Skin epidermis (tissue), 12 donors: Measurements from ENCODE around the gene STRN.
"Not testable (repeated sequence)": the region's sequence is repeated elsewhere in the genome, so short reads cannot be mapped to it uniquely, and the experiment has no call there.

Experiments used
- H3K27ac ChIP-seq, 21 experiments: fragments of 200-600 bp; sonication (generic) in 11 of 21; one replicate each; pipeline ENCODE4 v1.5.0; 2020; ENCODE audit warnings: mild to moderate bottlenecking in 3 of 21, inconsistent platforms in 2 of 21, moderate library complexity in 2 of 21
- H3K4me3 ChIP-seq, 7 experiments: fragments of 200-600 bp; sonication (generic) in 2 of 7; one replicate each; pipeline ENCODE4 v1.5.0; 2020; ENCODE audit warnings: inconsistent platforms in 2 of 7, mild to moderate bottlenecking in 2 of 7, moderate library complexity in 1 of 7

The STRN gene, protein sequence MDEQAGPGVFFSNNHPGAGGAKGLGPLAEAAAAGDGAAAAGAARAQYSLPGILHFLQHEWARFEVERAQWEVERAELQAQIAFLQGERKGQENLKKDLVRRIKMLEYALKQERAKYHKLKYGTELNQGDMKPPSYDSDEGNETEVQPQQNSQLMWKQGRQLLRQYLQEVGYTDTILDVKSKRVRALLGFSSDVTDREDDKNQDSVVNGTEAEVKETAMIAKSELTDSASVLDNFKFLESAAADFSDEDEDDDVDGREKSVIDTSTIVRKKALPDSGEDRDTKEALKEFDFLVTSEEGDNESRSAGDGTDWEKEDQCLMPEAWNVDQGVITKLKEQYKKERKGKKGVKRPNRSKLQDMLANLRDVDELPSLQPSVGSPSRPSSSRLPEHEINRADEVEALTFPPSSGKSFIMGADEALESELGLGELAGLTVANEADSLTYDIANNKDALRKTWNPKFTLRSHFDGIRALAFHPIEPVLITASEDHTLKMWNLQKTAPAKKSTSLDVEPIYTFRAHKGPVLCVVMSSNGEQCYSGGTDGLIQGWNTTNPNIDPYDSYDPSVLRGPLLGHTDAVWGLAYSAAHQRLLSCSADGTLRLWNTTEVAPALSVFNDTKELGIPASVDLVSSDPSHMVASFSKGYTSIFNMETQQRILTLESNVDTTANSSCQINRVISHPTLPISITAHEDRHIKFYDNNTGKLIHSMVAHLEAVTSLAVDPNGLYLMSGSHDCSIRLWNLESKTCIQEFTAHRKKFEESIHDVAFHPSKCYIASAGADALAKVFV

DNA sequence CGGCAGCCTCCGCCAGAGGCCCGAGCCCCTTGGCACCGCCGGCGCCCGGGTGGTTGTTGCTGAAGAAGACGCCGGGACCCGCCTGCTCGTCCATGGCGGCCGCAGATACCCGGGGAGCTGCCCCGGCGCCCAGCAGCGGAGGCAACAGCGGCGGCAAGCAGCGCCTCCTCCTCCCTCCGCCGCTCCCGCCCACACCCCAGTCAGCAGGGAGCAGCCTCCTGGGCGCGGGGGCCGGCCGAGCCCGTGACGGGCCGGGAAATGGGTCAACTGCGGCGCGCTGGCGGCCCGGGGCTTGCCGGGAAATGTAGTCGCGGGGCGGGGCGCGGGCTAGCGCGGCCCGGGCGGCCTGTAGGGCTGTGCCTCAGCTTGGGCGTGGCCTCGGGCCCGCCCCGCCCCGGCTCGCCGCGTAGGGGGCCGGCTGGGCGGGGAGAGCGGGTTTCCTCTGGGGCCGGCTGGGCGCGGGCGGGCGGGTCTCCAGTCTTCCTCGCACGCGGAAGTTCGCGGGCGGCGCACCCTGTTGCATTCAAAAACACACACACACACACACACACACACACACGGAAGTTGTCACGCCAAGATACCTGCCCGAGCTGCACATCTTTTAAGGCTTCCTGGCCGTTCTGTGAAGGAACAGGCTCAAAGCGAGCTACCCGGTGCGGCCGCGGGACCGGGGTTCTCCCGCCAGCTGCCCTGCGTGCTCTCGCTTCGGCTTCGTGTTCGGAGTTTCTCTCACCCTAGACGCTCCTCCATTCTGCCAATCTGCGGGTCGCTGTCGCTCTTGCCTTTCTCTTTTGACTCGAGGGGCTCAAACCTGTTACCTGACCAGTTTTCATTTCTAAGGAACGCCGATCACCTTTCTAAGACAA is at the start of gene STRN:
Gene STRN, minus strand, starts transcription at position 167 of the 866 bp plus-strand sequence. Its CDS starts 73 bp downstream, at position 94.
- H3K4me3 ChIP-seq = peak within 1 kb of the TSS; percentile 61 to 99 (median 95)
- peak within 1 kb of the TSS; percentile 87 to 99 (median 95) for H3K27ac ChIP-seq

DNA sequence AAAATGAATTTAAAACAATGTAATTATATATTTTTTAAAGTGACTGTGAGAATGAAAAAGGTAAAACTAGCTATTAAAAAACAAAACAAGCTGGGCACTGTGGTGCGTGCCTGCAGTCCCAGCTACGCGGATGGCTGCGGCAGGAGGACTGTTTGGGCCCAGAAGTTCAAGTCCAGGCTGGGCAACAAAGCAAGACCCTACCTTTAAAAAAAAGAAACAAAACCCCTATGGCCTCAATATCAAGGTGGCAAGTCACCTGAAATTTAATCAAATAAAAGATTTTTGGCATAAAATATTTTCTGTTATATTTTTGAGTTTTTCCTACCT is 46.9 kb upstream of the STRN start:
- Histone ChIP-seq H3K4me3 (no peak overlapping the region), H3K27ac (no peak overlapping the region)

- Histone ChIP-seq H3K4me3 (no peak overlapping the region), H3K27ac (no peak overlapping the region)
Measured at GRCh38 chr2:37011130-37011529, 44.8 kb upstream of the STRN start.

GRCh38 chr2:37005118-37005868 is 39.0 kb upstream of the STRN start:
- Histone ChIP-seq H3K27ac (no peak overlapping the region), H3K4me3 (no peak overlapping the region)

- no peak overlapping the region for H3K4me3 ChIP-seq
- H3K27ac ChIP-seq = no peak overlapping the region
Measured at GRCh38 chr2:37000988-37001556, 34.7 kb upstream of the STRN start.

DNA sequence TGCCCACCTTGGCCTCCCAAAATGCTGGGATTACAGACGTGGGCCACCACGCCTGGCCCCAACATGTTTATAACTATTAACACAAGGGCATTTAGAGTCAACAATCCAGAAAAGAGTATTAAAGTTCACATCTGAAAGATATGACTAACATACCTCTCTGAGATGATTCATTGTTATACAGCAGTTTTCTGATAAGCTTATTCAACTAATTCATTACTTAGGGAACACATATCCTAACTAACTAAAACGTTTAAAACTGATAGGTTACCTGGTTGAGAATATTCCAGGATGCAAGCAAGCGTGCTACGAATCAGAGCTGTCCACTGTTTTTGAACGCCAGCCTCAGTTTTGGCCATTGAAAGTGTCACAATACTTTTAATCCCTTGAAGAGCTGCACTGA is 34.0 kb upstream of the STRN start:
- Histone ChIP-seq H3K4me3 (no peak overlapping the region), H3K27ac (no peak overlapping the region)

DNA sequence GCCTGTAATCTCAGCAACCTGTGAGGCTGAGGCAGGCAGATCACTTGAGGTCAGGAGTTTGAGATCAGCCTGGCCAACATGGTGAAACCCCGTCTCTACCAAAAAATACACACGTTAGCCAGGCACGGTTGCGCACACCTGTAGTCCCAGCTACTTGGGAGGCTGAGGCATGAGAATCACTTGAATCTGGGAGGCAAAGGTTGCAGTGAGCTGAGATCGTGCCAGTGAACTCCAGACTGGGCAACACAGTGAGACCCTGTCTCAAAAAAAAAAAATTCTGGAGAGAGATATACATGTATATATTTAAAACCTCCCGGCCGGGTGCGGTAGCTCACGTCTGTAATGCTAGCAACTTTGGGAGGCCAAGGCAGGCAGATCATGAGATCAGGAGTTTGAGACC is 33.1 kb upstream of the STRN start:
- not testable (repeated sequence) for H3K4me3 ChIP-seq, H3K27ac ChIP-seq

DNA sequence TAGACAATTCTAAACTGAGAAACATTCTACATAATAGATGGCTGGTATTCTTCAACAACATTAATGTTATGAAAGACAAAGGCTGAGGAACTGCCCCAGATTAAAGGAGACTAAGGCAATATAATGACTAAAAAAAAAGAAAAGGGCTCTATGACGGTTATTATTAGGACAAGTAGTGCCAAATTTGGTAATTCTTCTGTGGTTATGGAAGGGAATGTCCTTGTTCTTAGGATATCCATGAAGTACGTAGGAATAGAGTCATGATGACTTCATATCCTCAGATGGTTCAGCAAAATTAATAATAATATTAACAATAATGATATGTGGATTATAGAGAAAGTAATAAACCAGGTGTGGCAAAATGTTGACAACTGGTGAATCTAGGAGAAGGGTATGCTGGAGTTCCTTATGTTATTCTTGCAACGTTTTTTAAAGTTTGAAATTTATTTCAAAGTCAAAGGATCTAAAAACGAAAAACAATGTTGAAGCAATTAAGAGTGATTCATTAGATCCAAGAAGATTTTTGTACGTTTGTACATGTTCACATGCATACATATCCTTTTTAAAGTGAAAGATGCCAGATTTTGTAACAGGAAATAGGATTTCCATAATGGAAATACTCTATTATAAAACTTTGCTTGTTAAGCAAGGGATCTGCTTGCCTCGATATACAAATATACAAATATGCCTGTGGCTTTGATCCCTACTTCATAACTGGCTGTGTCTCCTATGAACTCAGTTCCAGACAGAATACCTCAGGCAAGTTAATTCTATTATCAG is 27.7 kb upstream of the STRN start:
- no peak overlapping the region for H3K4me3 ChIP-seq
- H3K27ac ChIP-seq = no peak overlapping the region

GRCh38 chr2:36988008-36988407 is 21.7 kb upstream of the STRN start:
- Histone ChIP-seq H3K27ac (no peak overlapping the region), H3K4me3 (no peak overlapping the region)

GRCh38 chr2:36982467-36982866 is 16.1 kb upstream of the STRN start:
- H3K27ac ChIP-seq = no peak overlapping the region
- H3K4me3 ChIP-seq = no peak overlapping the region

DNA sequence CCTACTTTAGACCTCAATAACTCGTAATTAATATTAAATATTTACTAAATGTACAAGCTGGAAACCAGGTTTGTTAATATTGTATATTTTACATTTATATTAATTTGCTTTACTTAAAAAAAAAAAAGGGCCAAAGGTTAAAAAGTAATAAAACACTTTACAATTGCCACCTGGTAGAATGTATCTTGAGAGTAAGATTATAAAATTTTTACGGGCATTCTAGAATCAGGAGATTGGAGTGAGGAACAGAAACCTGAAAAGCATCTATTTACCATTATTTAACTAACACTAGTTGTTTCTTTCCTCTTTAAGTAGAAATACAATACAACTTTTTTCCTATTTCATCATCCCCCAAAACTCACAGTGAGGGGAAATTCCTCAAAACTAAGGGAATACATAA is 15.6 kb upstream of the STRN start:
- Histone ChIP-seq H3K4me3 (no peak overlapping the region), H3K27ac (no peak overlapping the region)

DNA sequence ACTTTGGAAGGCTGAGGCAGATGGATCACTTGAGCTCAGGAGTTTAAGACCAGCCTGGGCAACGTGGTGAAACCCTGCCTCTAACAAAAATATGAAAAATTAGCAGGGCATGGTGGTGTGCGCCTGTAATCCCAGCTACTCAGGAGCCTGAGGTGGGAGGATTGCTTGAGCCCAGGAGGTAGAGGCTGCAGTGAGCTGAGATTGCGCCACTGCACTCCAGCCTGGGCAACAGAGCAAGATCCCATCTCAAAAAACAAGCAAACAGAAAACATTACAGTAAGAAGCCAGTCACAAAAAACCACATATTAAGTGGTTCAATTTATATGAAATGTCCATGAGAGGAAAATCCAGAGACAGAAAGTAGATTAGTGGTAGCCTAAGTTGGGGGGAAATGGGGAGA is 12.7 kb upstream of the STRN start:
- H3K4me3 ChIP-seq, H3K27ac ChIP-seq: not testable (repeated sequence)

DNA sequence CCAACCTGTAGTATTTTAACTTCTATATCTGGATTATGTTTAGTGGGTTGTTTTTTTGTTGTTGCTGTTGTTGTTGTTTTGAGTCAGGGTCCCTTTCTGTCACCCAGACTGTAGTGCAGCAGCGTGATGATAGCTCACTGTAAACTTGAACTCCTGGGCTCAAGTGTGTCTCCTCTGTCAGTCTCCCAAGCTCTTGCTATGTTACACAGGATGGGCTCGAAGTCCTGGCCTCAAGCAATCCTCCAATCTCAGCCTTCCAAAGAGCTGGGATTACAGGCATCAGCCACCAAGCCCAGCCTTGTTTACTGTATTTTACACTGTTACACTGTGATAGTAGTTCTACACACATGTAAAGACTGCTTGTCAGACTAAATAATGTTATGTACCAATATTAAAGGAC is 9.7 kb upstream of the STRN start:
- Histone ChIP-seq H3K27ac (no peak overlapping the region), H3K4me3 (no peak overlapping the region)

GRCh38 chr2:36975306-36975705 is 9.0 kb upstream of the STRN start:
- Histone ChIP-seq H3K27ac (no peak overlapping the region), H3K4me3 (no peak overlapping the region)

- H3K4me3 ChIP-seq = no peak overlapping the region
- H3K27ac ChIP-seq = no peak overlapping the region
Measured at GRCh38 chr2:36973320-36973719, 7.0 kb upstream of the STRN start.

DNA sequence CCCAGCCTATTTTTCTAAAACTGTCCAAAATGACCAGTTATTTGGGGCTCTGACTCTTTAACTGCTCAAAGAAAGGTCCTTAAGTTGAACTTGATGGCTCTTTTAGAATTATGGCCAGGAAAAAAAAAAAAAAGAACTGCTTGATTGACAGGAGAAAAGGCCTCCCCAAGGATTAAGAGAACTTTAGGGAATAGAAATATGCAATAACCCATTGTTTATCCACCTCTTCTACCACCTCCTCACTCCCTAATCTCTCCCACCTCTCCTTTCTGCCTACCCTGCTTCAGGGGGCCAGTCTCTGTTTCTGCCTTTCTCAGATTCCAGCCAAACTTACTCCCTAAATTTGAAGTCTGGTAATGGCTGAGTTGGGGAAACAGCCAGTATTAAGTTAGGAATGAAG is 5.7 kb upstream of the STRN start:
- no peak overlapping the region for H3K4me3 ChIP-seq

DNA sequence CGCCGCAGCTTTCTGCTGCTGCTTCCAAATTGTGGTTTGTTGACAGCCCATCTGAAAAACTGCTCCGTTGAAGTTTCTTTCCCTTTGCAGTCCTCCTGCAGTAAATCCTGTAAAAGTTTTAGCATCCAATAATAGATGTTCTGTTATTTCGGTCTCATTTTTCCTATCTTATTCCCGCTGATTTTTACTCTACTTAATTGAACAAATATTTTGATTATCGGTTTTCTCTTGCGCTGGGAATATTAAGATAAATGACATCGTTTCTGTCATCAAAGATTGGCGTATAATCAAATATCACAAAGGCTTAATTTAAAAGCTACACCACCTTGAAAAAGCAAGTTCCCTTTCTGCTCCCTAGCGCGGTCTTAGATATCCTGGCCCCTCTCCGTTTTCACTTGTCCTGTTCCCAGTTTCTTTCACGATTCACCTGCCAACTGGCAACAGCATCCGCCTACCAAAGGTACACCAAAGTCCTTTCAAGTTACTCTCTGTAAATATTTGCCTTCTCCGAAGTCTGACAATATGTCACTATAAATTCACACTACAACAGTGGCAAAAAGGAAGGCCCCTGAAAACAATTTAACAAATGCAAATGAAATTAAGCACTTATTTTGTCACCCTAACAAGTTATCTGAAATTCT is 1.0 kb upstream of the STRN start:
- peak overlapping the region; percentile 79 to 99 (median 89) for H3K27ac ChIP-seq
- H3K4me3 ChIP-seq = peak overlapping the region; percentile 61 to 99 (median 95)

More for the DNA sequence above, 5.7 kb upstream of the STRN start:
- no peak overlapping the region for H3K27ac ChIP-seq

GRCh38 chr2:36965751-36966369 is 476 bp downstream of the STRN start:
- peak overlapping the region; percentile 61 to 99 (median 95) for H3K4me3 ChIP-seq
- H3K27ac ChIP-seq = peak overlapping the region; percentile 87 to 98 (median 95)
